ENCODE measurements around the gene KDM3A.

DNA sequence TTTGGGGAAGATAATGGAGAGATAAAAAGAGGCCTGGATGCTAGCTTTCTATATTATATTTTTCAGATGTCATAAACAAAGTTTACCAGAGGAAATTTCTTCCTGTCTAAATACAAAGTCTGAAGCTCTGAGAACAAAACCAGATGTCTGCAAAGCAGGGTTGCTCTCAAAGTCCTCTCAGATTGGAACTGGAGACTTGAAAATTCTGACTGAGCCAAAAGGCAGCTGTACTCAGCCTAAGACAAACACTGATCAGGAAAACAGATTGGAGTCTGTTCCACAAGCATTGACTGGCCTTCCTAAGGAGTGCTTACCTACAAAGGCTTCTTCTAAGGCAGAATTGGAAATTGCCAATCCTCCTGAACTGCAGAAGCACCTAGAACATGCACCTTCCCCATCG lies 25.1 kb downstream of the KDM3A start:
- TF ChIP-seq, protein P1, sequence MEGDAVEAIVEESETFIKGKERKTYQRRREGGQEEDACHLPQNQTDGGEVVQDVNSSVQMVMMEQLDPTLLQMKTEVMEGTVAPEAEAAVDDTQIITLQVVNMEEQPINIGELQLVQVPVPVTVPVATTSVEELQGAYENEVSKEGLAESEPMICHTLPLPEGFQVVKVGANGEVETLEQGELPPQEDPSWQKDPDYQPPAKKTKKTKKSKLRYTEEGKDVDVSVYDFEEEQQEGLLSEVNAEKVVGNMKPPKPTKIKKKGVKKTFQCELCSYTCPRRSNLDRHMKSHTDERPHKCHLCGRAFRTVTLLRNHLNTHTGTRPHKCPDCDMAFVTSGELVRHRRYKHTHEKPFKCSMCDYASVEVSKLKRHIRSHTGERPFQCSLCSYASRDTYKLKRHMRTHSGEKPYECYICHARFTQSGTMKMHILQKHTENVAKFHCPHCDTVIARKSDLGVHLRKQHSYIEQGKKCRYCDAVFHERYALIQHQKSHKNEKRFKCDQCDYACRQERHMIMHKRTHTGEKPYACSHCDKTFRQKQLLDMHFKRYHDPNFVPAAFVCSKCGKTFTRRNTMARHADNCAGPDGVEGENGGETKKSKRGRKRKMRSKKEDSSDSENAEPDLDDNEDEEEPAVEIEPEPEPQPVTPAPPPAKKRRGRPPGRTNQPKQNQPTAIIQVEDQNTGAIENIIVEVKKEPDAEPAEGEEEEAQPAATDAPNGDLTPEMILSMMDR (IDR thresholded peaks at IDR 0.05): no peak
- TF ChIP-seq, protein P2, sequence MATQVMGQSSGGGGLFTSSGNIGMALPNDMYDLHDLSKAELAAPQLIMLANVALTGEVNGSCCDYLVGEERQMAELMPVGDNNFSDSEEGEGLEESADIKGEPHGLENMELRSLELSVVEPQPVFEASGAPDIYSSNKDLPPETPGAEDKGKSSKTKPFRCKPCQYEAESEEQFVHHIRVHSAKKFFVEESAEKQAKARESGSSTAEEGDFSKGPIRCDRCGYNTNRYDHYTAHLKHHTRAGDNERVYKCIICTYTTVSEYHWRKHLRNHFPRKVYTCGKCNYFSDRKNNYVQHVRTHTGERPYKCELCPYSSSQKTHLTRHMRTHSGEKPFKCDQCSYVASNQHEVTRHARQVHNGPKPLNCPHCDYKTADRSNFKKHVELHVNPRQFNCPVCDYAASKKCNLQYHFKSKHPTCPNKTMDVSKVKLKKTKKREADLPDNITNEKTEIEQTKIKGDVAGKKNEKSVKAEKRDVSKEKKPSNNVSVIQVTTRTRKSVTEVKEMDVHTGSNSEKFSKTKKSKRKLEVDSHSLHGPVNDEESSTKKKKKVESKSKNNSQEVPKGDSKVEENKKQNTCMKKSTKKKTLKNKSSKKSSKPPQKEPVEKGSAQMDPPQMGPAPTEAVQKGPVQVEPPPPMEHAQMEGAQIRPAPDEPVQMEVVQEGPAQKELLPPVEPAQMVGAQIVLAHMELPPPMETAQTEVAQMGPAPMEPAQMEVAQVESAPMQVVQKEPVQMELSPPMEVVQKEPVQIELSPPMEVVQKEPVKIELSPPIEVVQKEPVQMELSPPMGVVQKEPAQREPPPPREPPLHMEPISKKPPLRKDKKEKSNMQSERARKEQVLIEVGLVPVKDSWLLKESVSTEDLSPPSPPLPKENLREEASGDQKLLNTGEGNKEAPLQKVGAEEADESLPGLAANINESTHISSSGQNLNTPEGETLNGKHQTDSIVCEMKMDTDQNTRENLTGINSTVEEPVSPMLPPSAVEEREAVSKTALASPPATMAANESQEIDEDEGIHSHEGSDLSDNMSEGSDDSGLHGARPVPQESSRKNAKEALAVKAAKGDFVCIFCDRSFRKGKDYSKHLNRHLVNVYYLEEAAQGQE (IDR thresholded peaks at IDR 0.05; ENCODE audit: insufficient read depth in 1 of 2, low read depth in 2 of 2, low read length in 1 of 2): no peak
- TF ChIP-seq POLR2AphosphoS5 (IDR thresholded peaks at IDR 0.05; ENCODE audit: low read depth, low read length): no peak
- TF ChIP-seq SIN3A (IDR thresholded peaks at IDR 0.05; ENCODE audit: borderline replicate concordance, insufficient read depth, low read depth, low read length): no peak
- no peak for TF ChIP-seq TCF7L2 (IDR thresholded peaks at IDR 0.05; ENCODE audit: low read depth, low read length)
